Nephron progenitor cell (in vitro differentiated cells): Measurements from ENCODE around the gene SDCBP2.

Source experiments
- DNase-seq: peaks from one replicate; pipeline ENCODE4 v3.0.0; 2021
- H3K27ac Mint-ChIP-seq: 2 replicates; pipeline ENCODE4 v1.8.0; 2021; ENCODE audit warnings: mild to moderate bottlenecking, moderate library complexity, mixed read lengths
- H3K27me3 Mint-ChIP-seq: 2 replicates; pipeline ENCODE4 v1.8.0; 2021; ENCODE audit warnings: mild to moderate bottlenecking, low read depth, mixed read lengths; ENCODE audit not compliant: poor library complexity
- H3K36me3 Mint-ChIP-seq: 2 replicates; pipeline ENCODE4 v1.8.0; 2021; ENCODE audit warnings: low read depth, mixed read lengths
- H3K4me1 Mint-ChIP-seq: 2 replicates; pipeline ENCODE4 v1.8.0; 2021; ENCODE audit warnings: mixed read lengths
- H3K4me3 Mint-ChIP-seq: 2 replicates; pipeline ENCODE4 v1.8.0; 2021; ENCODE audit warnings: mild to moderate bottlenecking, moderate library complexity, mixed read lengths
- H3K9me3 Mint-ChIP-seq: 2 replicates; pipeline ENCODE4 v1.8.0; 2021; ENCODE audit warnings: mild to moderate bottlenecking, moderate library complexity, mixed read lengths
- TF ChIP-seq, protein P1 (sequence below): fragments of 200-600 bp; sonication (generic); IDR thresholded peaks from 2 replicates; pipeline ENCODE4 v1.5.0; 2021; ENCODE audit warnings: antibody characterized with exemption

Gene SDCBP2

DNA sequence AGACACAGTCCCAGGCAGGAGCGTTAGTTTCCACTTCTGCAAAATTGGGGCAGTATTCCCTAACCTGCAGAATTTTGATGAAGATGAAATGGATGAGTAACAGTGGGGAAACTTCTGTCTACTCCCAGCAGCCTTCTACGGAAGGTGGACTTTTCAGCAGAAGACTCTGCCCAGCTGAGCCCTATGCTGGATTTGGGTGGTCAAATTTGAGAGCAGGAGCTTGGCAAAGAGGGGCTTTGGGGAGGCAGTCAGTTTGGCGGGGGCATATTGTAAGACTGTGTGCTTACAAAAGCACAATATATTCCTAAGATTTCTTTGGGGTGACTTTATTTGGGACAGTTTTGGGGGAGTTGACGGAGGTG lies 5.4 kb upstream of the SDCBP2 start:
- Mint-ChIP-seq H3K9me3 (no peaks in the 10 kb centered on the region), H3K36me3 (peaks cover 47% of the 10 kb centered on the region), H3K27ac (no peak overlapping the region), H3K4me3 (no peak overlapping the region), H3K4me1 (peaks cover 9% of the 10 kb centered on the region), H3K27me3 (peaks cover 2% of the 10 kb centered on the region)
- TF ChIP-seq, protein P1, sequence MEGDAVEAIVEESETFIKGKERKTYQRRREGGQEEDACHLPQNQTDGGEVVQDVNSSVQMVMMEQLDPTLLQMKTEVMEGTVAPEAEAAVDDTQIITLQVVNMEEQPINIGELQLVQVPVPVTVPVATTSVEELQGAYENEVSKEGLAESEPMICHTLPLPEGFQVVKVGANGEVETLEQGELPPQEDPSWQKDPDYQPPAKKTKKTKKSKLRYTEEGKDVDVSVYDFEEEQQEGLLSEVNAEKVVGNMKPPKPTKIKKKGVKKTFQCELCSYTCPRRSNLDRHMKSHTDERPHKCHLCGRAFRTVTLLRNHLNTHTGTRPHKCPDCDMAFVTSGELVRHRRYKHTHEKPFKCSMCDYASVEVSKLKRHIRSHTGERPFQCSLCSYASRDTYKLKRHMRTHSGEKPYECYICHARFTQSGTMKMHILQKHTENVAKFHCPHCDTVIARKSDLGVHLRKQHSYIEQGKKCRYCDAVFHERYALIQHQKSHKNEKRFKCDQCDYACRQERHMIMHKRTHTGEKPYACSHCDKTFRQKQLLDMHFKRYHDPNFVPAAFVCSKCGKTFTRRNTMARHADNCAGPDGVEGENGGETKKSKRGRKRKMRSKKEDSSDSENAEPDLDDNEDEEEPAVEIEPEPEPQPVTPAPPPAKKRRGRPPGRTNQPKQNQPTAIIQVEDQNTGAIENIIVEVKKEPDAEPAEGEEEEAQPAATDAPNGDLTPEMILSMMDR = no peak
- DNase-seq = no peak

DNA sequence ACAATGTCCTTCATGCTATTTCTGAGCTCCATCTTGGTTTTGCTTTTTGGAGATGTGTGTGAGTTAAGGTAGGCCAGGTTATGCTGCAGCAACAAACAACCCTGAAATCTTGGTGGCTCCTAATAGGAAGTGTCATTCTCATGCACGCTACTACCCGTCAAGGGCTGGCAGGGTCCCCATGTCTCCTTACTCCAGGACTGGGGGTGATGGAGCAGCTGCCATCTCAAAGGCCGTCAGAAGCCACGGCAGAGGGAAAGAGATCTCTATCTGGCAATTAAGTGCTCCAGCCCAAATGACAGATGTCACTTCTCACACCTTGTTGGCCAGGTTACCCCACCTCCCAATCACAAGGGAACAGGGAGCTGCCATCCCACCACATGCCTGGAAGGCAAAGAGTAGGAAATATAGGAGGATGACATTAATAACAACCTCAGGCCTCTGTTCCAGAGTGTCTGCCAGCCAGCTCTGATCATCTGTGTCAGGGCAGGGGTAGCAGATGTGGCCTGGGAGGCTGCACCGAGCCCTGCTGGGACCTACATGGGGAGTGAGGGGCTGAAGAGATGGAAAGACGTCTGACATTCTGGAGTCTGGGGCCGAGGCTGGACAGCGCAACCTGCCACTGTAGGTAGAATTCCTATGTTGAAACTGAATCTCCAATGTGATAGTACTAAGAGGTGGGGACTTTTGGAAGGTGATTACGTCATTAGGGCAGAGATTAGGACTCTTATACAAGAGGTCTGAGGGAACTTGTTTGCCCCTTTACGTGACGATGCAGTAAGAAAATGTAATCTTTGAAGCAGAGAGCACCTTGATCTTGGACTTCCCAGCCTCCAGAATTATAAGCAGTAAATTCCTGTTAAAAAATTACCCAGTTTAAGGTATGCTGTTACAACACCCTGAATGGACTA lies 4.8 kb upstream of the SDCBP2 start:
- no peak overlapping the region for H3K27ac Mint-ChIP-seq
- H3K27me3 Mint-ChIP-seq = peaks cover 2% of the 10 kb centered on the region
- peaks cover 12% of the 10 kb centered on the region for H3K4me1 Mint-ChIP-seq
- no peak overlapping the region for H3K4me3 Mint-ChIP-seq
- DNase-seq = no peak
- no peaks in the 10 kb centered on the region for H3K9me3 Mint-ChIP-seq
- H3K36me3 Mint-ChIP-seq = peaks cover 47% of the 10 kb centered on the region
- TF ChIP-seq, protein P1 = no peak

DNA sequence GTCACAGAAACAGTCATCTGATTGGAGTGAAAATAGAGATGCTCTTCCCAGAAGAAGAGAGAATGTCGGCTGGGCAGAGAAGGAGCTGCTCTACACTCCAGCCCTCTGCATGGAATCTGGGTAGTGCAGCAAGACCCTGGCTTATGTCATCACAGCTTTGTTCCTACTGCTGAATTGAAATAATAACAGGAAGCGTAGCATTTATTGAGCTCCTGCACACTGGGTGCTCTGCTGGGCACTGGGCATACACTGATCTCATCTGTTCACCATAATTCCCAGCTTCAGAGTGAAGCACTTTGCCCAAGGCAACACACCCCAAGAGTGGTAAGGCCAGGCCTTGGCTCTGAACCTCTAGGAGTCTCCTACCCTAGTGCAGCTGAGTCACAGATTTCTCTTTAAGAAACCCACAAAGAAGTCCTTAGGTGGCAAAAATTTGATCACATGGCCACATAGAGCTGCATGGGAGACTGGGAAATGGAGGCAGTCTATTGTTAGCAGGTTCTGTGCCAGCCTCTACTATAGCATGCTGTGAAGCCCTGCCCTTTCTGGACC lies 3.9 kb upstream of the SDCBP2 start:
- H3K4me1 Mint-ChIP-seq = peaks cover 12% of the 10 kb centered on the region
- H3K9me3 Mint-ChIP-seq = no peaks in the 10 kb centered on the region
- TF ChIP-seq, protein P1 = no peak
- no peak for DNase-seq
- H3K27me3 Mint-ChIP-seq = peaks cover 2% of the 10 kb centered on the region
- no peak overlapping the region for H3K4me3 Mint-ChIP-seq
- peaks cover 47% of the 10 kb centered on the region for H3K36me3 Mint-ChIP-seq
- no peak overlapping the region for H3K27ac Mint-ChIP-seq

DNA sequence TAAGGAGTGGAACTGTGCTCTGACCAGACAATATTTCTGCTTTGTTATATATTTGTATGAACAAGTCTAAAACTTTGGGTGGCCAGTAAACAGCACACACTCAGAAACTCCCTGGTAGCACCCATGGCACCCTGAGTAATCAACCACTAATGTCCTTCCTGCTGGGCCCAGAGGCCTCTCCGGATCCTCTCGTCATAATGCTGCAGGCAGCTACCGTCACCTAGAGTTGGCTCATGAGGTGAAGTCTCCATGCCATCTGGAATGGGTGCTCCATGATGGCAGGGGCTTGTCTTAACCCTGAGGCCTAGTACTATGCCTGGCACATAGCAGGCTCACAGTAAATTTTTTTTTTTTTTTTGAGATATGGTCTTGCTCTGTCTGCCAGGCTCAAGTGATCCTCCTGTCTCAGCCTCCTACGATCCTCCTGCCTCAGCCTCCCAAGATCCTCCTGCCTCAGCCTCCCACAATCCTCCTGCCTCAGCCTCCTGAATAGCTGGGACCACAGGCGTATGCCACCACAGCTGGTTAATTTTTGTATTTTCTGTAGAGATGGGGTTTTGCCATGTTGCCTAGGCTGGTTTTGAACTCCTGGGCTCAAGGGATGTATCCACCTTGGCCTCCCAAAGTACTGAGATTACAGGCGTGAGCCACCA lies 3.0 kb upstream of the SDCBP2 start:
- Mint-ChIP-seq H3K4me3 (no peak overlapping the region), H3K27me3 (peaks cover 2% of the 10 kb centered on the region), H3K4me1 (peaks cover 12% of the 10 kb centered on the region), H3K36me3 (peaks cover 47% of the 10 kb centered on the region), H3K27ac (no peak overlapping the region), H3K9me3 (no peaks in the 10 kb centered on the region)
- DNase-seq = no peak
- TF ChIP-seq, protein P1 = no peak

DNA sequence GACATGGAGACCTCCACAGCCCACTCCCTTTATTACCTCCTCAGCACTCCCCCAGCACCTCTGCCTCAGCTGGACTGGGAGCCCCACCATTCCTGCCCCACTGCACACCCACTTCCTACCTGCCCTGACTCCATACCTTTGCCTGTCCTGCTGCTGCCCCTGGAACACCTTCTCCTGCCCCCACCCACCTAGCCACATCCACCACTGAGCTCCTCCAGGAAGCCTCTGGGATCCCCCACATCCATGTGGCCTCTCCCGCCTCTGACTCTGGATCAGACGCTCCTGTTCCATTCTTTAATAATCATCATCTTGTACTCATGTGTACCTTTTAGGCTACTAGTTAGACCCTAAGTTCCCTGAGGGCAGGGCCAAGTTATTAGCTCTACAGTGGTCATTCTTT lies 2.2 kb upstream of the SDCBP2 start:
- TF ChIP-seq, protein P1 = no peak
- H3K4me3 Mint-ChIP-seq = no peak overlapping the region
- peaks cover 2% of the 10 kb centered on the region for H3K27me3 Mint-ChIP-seq
- no peak overlapping the region for H3K27ac Mint-ChIP-seq
- H3K9me3 Mint-ChIP-seq = no peaks in the 10 kb centered on the region
- peaks cover 47% of the 10 kb centered on the region for H3K36me3 Mint-ChIP-seq
- H3K4me1 Mint-ChIP-seq = peaks cover 12% of the 10 kb centered on the region
- no peak for DNase-seq
